ENCODE measurements around the gene B3GAT1. TPM values are rescaled to one million over a fixed set of nuclear protein-coding genes. Genes with fewer than 3 reads are reported as not detected.

The B3GAT1 gene
- total RNA-seq, 2 donors from 2014 or later, result 20.6 to 29.5 TPM

GRCh38 chr11:134432776-134433175 is 20.7 kb upstream of the B3GAT1 start:
- Mint-ChIP-seq H3K27me3 (ENCODE audit: insufficient read depth) (no peaks in the 10 kb centered on the region), H3K4me3 (no peak overlapping the region), H3K4me1 (no peaks in the 10 kb centered on the region), H3K27ac (no peak overlapping the region), H3K36me3 (ENCODE audit: low read depth) (no peaks in the 10 kb centered on the region), H3K9me3 (peaks cover 4% of the 10 kb centered on the region)
- Histone ChIP-seq H3K27me3 (ENCODE audit: control insufficient read depth, insufficient read depth, low read length, poor library complexity, severe bottlenecking) (no peaks in the 10 kb centered on the region), H3K36me3 (ENCODE audit: control insufficient read depth, insufficient read depth, low read length) (no peaks in the 10 kb centered on the region), H3K4me3 (ENCODE audit: low read length) (no peak overlapping the region), H3K4me1 (ENCODE audit: control insufficient read depth, insufficient read depth, low read length) (no peaks in the 10 kb centered on the region), H3K9me3 (ENCODE audit: control insufficient read depth, low read length) (no peaks in the 10 kb centered on the region), H3K9ac (ENCODE audit: extremely low read depth, low read length, poor library complexity, severe bottlenecking) (no peak overlapping the region), H3K27ac (ENCODE audit: low read depth, low read length) (no peak overlapping the region)
- WGBS, 2 experiments (ENCODE audit: insufficient coverage in 1 of 2, insufficient read length in 1 of 2), result 42 to 50% methylated on average over 2 of the region's 2 CpGs
- DNase-seq, result no peak
- TF ChIP-seq CTCF (conservative IDR thresholded peaks at IDR 0.05), result no peak

- H3K4me3 ChIP-seq (ENCODE audit: low read length), result no peak overlapping the region
- Mint-ChIP-seq H3K27me3 (ENCODE audit: insufficient read depth) (no peaks in the 10 kb centered on the region), H3K36me3 (ENCODE audit: low read depth) (no peaks in the 10 kb centered on the region), H3K4me3 (no peak overlapping the region), H3K9me3 (peaks cover 4% of the 10 kb centered on the region), H3K27ac (no peak overlapping the region), H3K4me1 (no peaks in the 10 kb centered on the region)
- no peaks in the 10 kb centered on the region for H3K36me3 ChIP-seq (ENCODE audit: control insufficient read depth, insufficient read depth, low read length)
- H3K27ac ChIP-seq (ENCODE audit: low read depth, low read length), result peak overlapping the region; percentile 63
- no peak for TF ChIP-seq CTCF (conservative IDR thresholded peaks at IDR 0.05)
- H3K9ac ChIP-seq (ENCODE audit: extremely low read depth, low read length, poor library complexity, severe bottlenecking), result no peak overlapping the region
- 90% methylated on average over 8 to 10 of the region's 10 CpGs for WGBS, 2 experiments (ENCODE audit: insufficient coverage in 1 of 2, insufficient read length in 1 of 2)
- DNase-seq, result no peak
- no peaks in the 10 kb centered on the region for H3K27me3 ChIP-seq (ENCODE audit: control insufficient read depth, insufficient read depth, low read length, poor library complexity, severe bottlenecking)
- H3K9me3 ChIP-seq (ENCODE audit: control insufficient read depth, low read length), result no peaks in the 10 kb centered on the region
- no peaks in the 10 kb centered on the region for H3K4me1 ChIP-seq (ENCODE audit: control insufficient read depth, insufficient read depth, low read length)
Measured at GRCh38 chr11:134429106-134429505, 17.1 kb upstream of the B3GAT1 start.

- no peak overlapping the region for H3K4me3 Mint-ChIP-seq
- no peaks in the 10 kb centered on the region for H3K36me3 Mint-ChIP-seq (ENCODE audit: low read depth)
- H3K27me3 ChIP-seq (ENCODE audit: control insufficient read depth, insufficient read depth, low read length, poor library complexity, severe bottlenecking), result no peaks in the 10 kb centered on the region
- TF ChIP-seq CTCF (conservative IDR thresholded peaks at IDR 0.05), result no peak
- H3K27ac Mint-ChIP-seq, result no peak overlapping the region
- H3K9me3 ChIP-seq (ENCODE audit: control insufficient read depth, low read length), result no peaks in the 10 kb centered on the region
- H3K9me3 Mint-ChIP-seq, result peaks cover 1% of the 10 kb centered on the region
- H3K9ac ChIP-seq (ENCODE audit: extremely low read depth, low read length, poor library complexity, severe bottlenecking), result no peak overlapping the region
- WGBS, 2 experiments (ENCODE audit: insufficient coverage in 1 of 2, insufficient read length in 1 of 2), result 84 to 92% methylated on average over 11 to 16 of the region's 16 CpGs
- H3K27ac ChIP-seq (ENCODE audit: low read depth, low read length), result no peak overlapping the region
- peaks cover 4% of the 10 kb centered on the region for H3K27me3 Mint-ChIP-seq (ENCODE audit: insufficient read depth)
- H3K4me3 ChIP-seq (ENCODE audit: low read length), result no peak overlapping the region
- no peaks in the 10 kb centered on the region for H3K36me3 ChIP-seq (ENCODE audit: control insufficient read depth, insufficient read depth, low read length)
- DNase-seq, result no peak
- no peaks in the 10 kb centered on the region for H3K4me1 ChIP-seq (ENCODE audit: control insufficient read depth, insufficient read depth, low read length)
- H3K4me1 Mint-ChIP-seq, result no peaks in the 10 kb centered on the region
Measured at GRCh38 chr11:134425816-134426536, 13.9 kb upstream of the B3GAT1 start.

All from endodermal cell (in vitro differentiated cells).